ENCODE results near the gene SLC9C2.

- TF ChIP-seq CTCF (conservative IDR thresholded peaks at IDR 0.05 in 1 of 2, IDR thresholded peaks at IDR 0.05 in 1 of 2; ENCODE audit: low read depth in 1 of 2, low read length in 2 of 2) (no peak), EZH2 (IDR thresholded peaks at IDR 0.05; ENCODE audit: low read length, missing control alignments) (no peak)
Measured at GRCh38 chr1:173646656-173647055, 43.8 kb upstream of the SLC9C2 start.
